PC-9 (cell line): ENCODE data around the gene CCDC170. TPM values are rescaled to one million over a fixed set of nuclear protein-coding genes. Genes with fewer than 3 reads are reported as not detected.

Experiments
- BruUV-seq: library from RNA; stranded (reverse); fragments of 400-500 nt; replicated peaks from 2 replicates; lab custom pipeline; 2021; lab: Mats Ljungman, UMichigan
- CTCF ChIA-PET: fragments of 300-600 bp; sonication (Branson Sonifier 250); formaldehyde crosslinking; loops from one replicate; lab custom pipeline; 2022; ENCODE audit warnings: antibody characterized with exemption; lab: Charles Lee
- POLR2A ChIA-PET: fragments of 300-600 bp; sonication (Branson Sonifier 250); formaldehyde crosslinking; loops from one replicate; lab custom pipeline; 2022; ENCODE audit warnings: antibody characterized with exemption; ENCODE audit not compliant: unreplicated experiment; lab: Charles Lee
- DNase-seq, 2 experiments: peaks; one replicate each; pipeline versions ENCODE4 v3.0.0 to v3.0.0-alpha.2; 2015 to 2022; ENCODE audit warnings: mixed read lengths in 1 of 2
- H2AFZ ChIP-seq: fragments of 200-600 bp; sonication (generic); 2 replicates; pipeline ENCODE4 v1.8.1; 2017; ENCODE audit warnings: antibody characterized with exemption
- H3F3A ChIP-seq: fragments of 200-600 bp; sonication (generic); 2 replicates; pipeline ENCODE4 v1.8.1; 2017; ENCODE audit warnings: antibody characterized with exemption, mild to moderate bottlenecking, low read depth; ENCODE audit not compliant: insufficient read depth
- H3K27ac ChIP-seq: fragments of 200-600 bp; sonication (generic); 2 replicates; pipeline ENCODE4 v1.6.1; 2016; ENCODE audit warnings: mixed run types
- H3K27me3 ChIP-seq: fragments of 200-600 bp; sonication (generic); 2 replicates; pipeline ENCODE4 v1.6.1; 2016; ENCODE audit warnings: low read depth, mixed run types; ENCODE audit not compliant: insufficient read depth
- H3K36me3 ChIP-seq: fragments of 200-600 bp; sonication (generic); 2 replicates; pipeline ENCODE4 v1.6.1; 2016; ENCODE audit warnings: low read depth, mixed run types
- H3K4me1 ChIP-seq: fragments of 200-600 bp; sonication (generic); replicated peaks from 2 replicates; pipeline ENCODE4 v1.6.1; 2016; ENCODE audit warnings: mixed run types; ENCODE audit not compliant: insufficient read depth
- H3K4me2 ChIP-seq: fragments of 200-600 bp; sonication (generic); 2 replicates; pipeline ENCODE4 v1.6.1; 2017; ENCODE audit warnings: mixed run types
- H3K4me3 ChIP-seq: fragments of 200-600 bp; sonication (generic); 2 replicates; pipeline ENCODE4 v1.6.1; 2016; ENCODE audit warnings: mixed run types
- H3K79me2 ChIP-seq: fragments of 200-600 bp; sonication (generic); 2 replicates; pipeline ENCODE4 v1.6.1; 2017; ENCODE audit warnings: low read depth, mixed run types
- H3K9me2 ChIP-seq: fragments of 200-600 bp; sonication (generic); 2 replicates; pipeline ENCODE4 v1.8.1; 2017; ENCODE audit warnings: mild to moderate bottlenecking; ENCODE audit not compliant: insufficient read depth
- H3K9me3 ChIP-seq: fragments of 200-600 bp; sonication (generic); 2 replicates; pipeline ENCODE4 v1.8.1; 2016; ENCODE audit warnings: low read depth; ENCODE audit not compliant: insufficient read depth
- H4K20me1 ChIP-seq: fragments of 200-600 bp; sonication (generic); 2 replicates; pipeline ENCODE4 v1.8.1; 2017; ENCODE audit not compliant: insufficient read depth
- EZH2 ChIP-seq: fragments of 200-600 bp; sonication (generic); IDR thresholded peaks from 2 replicates; pipeline ENCODE4 v1.8.0; 2017; ENCODE audit warnings: antibody characterized with exemption, low read depth
- intact Hi-C: fragments of 100-400 bp; cut with micrococcal nuclease; formaldehyde crosslinking; loops from one replicate; pipeline ENCODE4 v1.10.0; 2022; ENCODE audit not compliant: unreplicated experiment
- total RNA-seq: library from RNA; stranded (reverse); gene quantifications from 2 replicates; pipeline ENCODE4 v1.2.3, GENCODE V29; 2021
- TF ChIP-seq, protein P1 (sequence below): fragments of 200-600 bp; sonication (generic); conservative IDR thresholded peaks from 2 replicates; pipeline ENCODE4 v1.6.1; 2017; ENCODE audit warnings: mixed run types, antibody characterized with exemption, mild to moderate bottlenecking, moderate library complexity

CCDC170 gene
- total RNA-seq, 1 experiment from 2014 or later, result 1.6 TPM

GRCh38 chr6:151561238-151561637 is 67.4 kb downstream of the CCDC170 start:
- Histone ChIP-seq H3K27ac (no peak overlapping the region), H3F3A (no peaks in the 10 kb centered on the region), H4K20me1 (no peaks in the 10 kb centered on the region), H3K27me3 (no peaks in the 10 kb centered on the region), H2AFZ (no peak overlapping the region), H3K79me2 (no peaks in the 10 kb centered on the region), H3K4me3 (no peak overlapping the region), H3K4me1 (no peaks in the 10 kb centered on the region), H3K9me3 (peaks cover 9% of the 10 kb centered on the region; the same call in 1 of the 2 replicates), H3K4me2 (no peak overlapping the region), H3K9me2 (no peaks in the 10 kb centered on the region), H3K36me3 (no peaks in the 10 kb centered on the region)
- intact Hi-C loops, result no loop called here
- TF ChIP-seq, protein P1, sequence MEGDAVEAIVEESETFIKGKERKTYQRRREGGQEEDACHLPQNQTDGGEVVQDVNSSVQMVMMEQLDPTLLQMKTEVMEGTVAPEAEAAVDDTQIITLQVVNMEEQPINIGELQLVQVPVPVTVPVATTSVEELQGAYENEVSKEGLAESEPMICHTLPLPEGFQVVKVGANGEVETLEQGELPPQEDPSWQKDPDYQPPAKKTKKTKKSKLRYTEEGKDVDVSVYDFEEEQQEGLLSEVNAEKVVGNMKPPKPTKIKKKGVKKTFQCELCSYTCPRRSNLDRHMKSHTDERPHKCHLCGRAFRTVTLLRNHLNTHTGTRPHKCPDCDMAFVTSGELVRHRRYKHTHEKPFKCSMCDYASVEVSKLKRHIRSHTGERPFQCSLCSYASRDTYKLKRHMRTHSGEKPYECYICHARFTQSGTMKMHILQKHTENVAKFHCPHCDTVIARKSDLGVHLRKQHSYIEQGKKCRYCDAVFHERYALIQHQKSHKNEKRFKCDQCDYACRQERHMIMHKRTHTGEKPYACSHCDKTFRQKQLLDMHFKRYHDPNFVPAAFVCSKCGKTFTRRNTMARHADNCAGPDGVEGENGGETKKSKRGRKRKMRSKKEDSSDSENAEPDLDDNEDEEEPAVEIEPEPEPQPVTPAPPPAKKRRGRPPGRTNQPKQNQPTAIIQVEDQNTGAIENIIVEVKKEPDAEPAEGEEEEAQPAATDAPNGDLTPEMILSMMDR, result no peak
- TF ChIP-seq EZH2, result no peak
- POLR2A ChIA-PET, result no interaction called here
- CTCF ChIA-PET, result no interaction called here
- no TSS peak for BruUV-seq
- no peak for DNase-seq

DNA sequence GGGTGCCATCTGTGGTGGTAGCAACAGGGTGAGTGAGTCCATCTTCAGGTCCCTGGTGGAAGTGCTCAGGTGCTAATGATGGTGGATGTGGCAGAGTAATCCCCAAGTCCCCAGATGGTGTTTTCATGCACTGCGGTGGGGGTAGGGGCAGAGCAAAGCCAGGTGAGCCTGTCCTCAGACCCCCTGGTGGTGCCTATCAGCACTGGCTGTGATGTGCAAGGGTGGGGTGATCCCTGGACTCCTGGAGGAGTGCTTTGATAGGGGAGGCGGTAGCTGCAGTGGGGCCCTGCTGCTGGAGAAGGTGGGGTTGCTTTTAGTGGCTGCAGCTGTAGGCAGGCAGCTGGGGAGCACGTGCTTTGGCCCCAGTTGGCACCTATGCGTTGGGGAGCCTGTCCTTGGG is 70.8 kb downstream of the CCDC170 start:
- peaks cover 9% of the 10 kb centered on the region; the same call in 1 of the 2 replicates for H3K9me3 ChIP-seq
- H2AFZ ChIP-seq, result no peak overlapping the region
- H3K27me3 ChIP-seq, result no peaks in the 10 kb centered on the region
- no TSS peak for BruUV-seq
- no peak overlapping the region for H3K4me2 ChIP-seq
- no peaks in the 10 kb centered on the region for H3K4me1 ChIP-seq
- no peaks in the 10 kb centered on the region for H3K9me2 ChIP-seq
- intact Hi-C loops, result no loop called here
- ChIA-PET CTCF (no interaction called here), POLR2A (no interaction called here)
- DNase-seq, result no peak
- H4K20me1 ChIP-seq, result no peaks in the 10 kb centered on the region
- H3K36me3 ChIP-seq, result no peaks in the 10 kb centered on the region
- H3K27ac ChIP-seq, result no peak overlapping the region
- H3K4me3 ChIP-seq, result no peak overlapping the region
- TF ChIP-seq, protein P1, result no peak
- no peak for TF ChIP-seq EZH2
- no peaks in the 10 kb centered on the region for H3F3A ChIP-seq
- no peaks in the 10 kb centered on the region for H3K79me2 ChIP-seq

DNA sequence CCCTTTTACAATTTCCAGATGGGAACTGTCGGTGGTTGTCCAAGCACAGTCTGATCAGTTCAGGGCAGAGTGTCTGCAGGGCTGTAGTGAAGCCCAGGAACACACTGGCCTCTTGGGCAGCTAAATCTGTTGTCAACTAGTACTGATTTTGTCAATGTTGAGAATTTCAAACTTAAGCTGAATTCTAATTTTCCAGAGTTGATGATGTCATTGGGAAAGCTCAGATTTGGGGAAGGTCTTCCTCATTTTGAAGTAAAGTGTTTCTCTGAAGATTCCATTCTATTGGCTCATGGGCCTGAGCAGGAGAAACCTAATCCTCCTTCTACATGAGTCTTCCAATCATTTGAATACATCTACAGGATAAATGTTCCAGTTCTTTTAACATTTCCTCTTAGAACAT is 72.1 kb downstream of the CCDC170 start:
- Histone ChIP-seq H3K27ac (no peak overlapping the region), H3K4me1 (no peaks in the 10 kb centered on the region), H3K4me3 (no peak overlapping the region), H3K36me3 (no peaks in the 10 kb centered on the region), H3K27me3 (no peaks in the 10 kb centered on the region), H3K9me2 (no peaks in the 10 kb centered on the region), H2AFZ (no peak overlapping the region), H3K79me2 (no peaks in the 10 kb centered on the region), H3F3A (no peaks in the 10 kb centered on the region), H3K9me3 (0 out of 2 replicates have a peak, but pooled peaks cover 4% of the 10 kb centered on the region), H3K4me2 (no peak overlapping the region), H4K20me1 (no peaks in the 10 kb centered on the region)
- TF ChIP-seq, protein P1, result no peak
- no peak for TF ChIP-seq EZH2
- intact Hi-C loops, result no loop called here
- no peak for DNase-seq
- BruUV-seq, result no TSS peak
- POLR2A ChIA-PET, result no interaction called here
- CTCF ChIA-PET, result no interaction called here
